Activated CD8-positive, alpha-beta T cell treated with anti-CD3 and anti-CD28 coated beads for 36 hours (primary cell): ENCODE results near the gene GADD45A. TPM values are rescaled to one million over a fixed set of nuclear protein-coding genes. Genes with fewer than 3 reads are reported as not detected.
A peak's percentile ranks its signal among the peaks of the same experiment; 100 is the strongest.

Source experiments
- ATAC-seq: fragments of 200-7000 bp; cut with Tn5 transposase; one replicate; pipeline ENCODE4 v1.10.0; 2021; ENCODE audit warnings: mild to moderate bottlenecking, moderate library complexity
- CTCF ChIA-PET: fragments of 350-600 bp; sonication (Branson Sonifier 250); formaldehyde crosslinking; loops from one replicate; lab custom pipeline; 2021; ENCODE audit warnings: antibody characterized with exemption; lab: Charles Lee
- POLR2A ChIA-PET: fragments of 350-600 bp; sonication (Branson Sonifier 250); formaldehyde crosslinking; loops from one replicate; lab custom pipeline; 2021; ENCODE audit warnings: antibody characterized with exemption; lab: Charles Lee
- DNase-seq: peaks from one replicate; pipeline ENCODE4 v3.0.0-alpha.2; 2020
- H3K27ac Mint-ChIP-seq: one replicate; pipeline ENCODE4 v1.8.0; 2021; ENCODE audit warnings: mild to moderate bottlenecking, mixed read lengths
- H3K27me3 Mint-ChIP-seq: one replicate; pipeline ENCODE4 v1.8.0; 2021; ENCODE audit warnings: mixed read lengths
- H3K36me3 Mint-ChIP-seq: one replicate; pipeline ENCODE4 v1.8.0; 2021; ENCODE audit warnings: low read depth, mixed read lengths
- H3K4me1 Mint-ChIP-seq: one replicate; pipeline ENCODE4 v1.8.0; 2021; ENCODE audit warnings: low read depth, mixed read lengths
- H3K4me3 Mint-ChIP-seq: one replicate; pipeline ENCODE4 v1.8.0; 2021; ENCODE audit warnings: mild to moderate bottlenecking, moderate library complexity, mixed read lengths
- H3K9me3 Mint-ChIP-seq: one replicate; pipeline ENCODE4 v1.8.0; 2021; ENCODE audit warnings: mixed read lengths
- CTCF ChIP-seq: fragments of 200-600 bp; IDR thresholded peaks from one replicate; pipeline ENCODE4 v1.8.0; 2022; ENCODE audit warnings: antibody characterized with exemption, mild to moderate bottlenecking
- intact Hi-C: fragments of 100-400 bp; cut with micrococcal nuclease; formaldehyde crosslinking; loops from one replicate; pipeline ENCODE4 v1.10.0; 2022
- total RNA-seq, 2 experiments: library from RNA; stranded (reverse); gene quantifications; one replicate each; pipeline ENCODE4 v1.2.3, GENCODE V29; 2021

The GADD45A gene
- total RNA-seq, 2 experiments from 2014 or later, result 33.5 to 34.3 TPM

- DNase-seq (no peak), ATAC-seq (no peak)
- H3K9me3 Mint-ChIP-seq, result no peaks in the 10 kb centered on the region
- ChIA-PET CTCF (interaction anchor here (1.4 kb wide), 1 partner anchor 93 kb away, joined by 4 read pairs; no protein-coding TSS in a partner anchor), POLR2A (no interaction called here)
- no peaks in the 10 kb centered on the region for H3K36me3 Mint-ChIP-seq
- no peak overlapping the region for H3K4me3 Mint-ChIP-seq
- no peak for TF ChIP-seq CTCF
- H3K27me3 Mint-ChIP-seq, result peaks cover 14% of the 10 kb centered on the region
- H3K4me1 Mint-ChIP-seq, result no peaks in the 10 kb centered on the region
- H3K27ac Mint-ChIP-seq, result no peak overlapping the region
- intact Hi-C loops, result no loop called here
Observed at GRCh38 chr1:67666636-67667035, 18.4 kb upstream of the GADD45A start.

- Mint-ChIP-seq H3K4me3 (no peak overlapping the region), H3K9me3 (no peaks in the 10 kb centered on the region), H3K27me3 (peaks cover 19% of the 10 kb centered on the region), H3K27ac (no peak overlapping the region), H3K4me1 (no peaks in the 10 kb centered on the region), H3K36me3 (no peaks in the 10 kb centered on the region)
- no peak for TF ChIP-seq CTCF
- intact Hi-C loops, result no loop called here
- no peak for DNase-seq
- POLR2A ChIA-PET, result no interaction called here
- CTCF ChIA-PET, result no interaction called here
- ATAC-seq, result no peak
Observed at GRCh38 chr1:67668660-67669059, 16.3 kb upstream of the GADD45A start.

GRCh38 chr1:67672260-67672803 lies 12.7 kb upstream of the GADD45A start:
- Mint-ChIP-seq H3K27me3 (peaks cover 16% of the 10 kb centered on the region), H3K4me1 (peaks cover 19% of the 10 kb centered on the region), H3K9me3 (no peaks in the 10 kb centered on the region), H3K4me3 (no peak overlapping the region), H3K27ac (no peak overlapping the region), H3K36me3 (no peaks in the 10 kb centered on the region)
- intact Hi-C loops, result no loop called here
- CTCF ChIA-PET, result interaction anchor here (1.1 to 4.4 kb wide), 4 partner anchors 11 to 111 kb away, joined by 3 to 16 read pairs (median 5); partner anchors contain the start of gene GADD45A
- DNase-seq, result no peak
- ATAC-seq, result no peak
- POLR2A ChIA-PET, result interaction anchor here (4.7 kb wide), 1 partner anchor 12 kb away, joined by 33 read pairs; the partner anchor contains the start of gene GADD45A
- no peak for TF ChIP-seq CTCF

GRCh38 chr1:67673468-67674201 lies 11.4 kb upstream of the GADD45A start:
- H3K36me3 Mint-ChIP-seq, result no peaks in the 10 kb centered on the region
- peaks cover 14% of the 10 kb centered on the region for H3K27me3 Mint-ChIP-seq
- CTCF ChIA-PET, result interaction anchor here (1.2 to 4.4 kb wide), 6 partner anchors 11 to 112 kb away, joined by 3 to 16 read pairs (median 5); partner anchors contain the start of gene GADD45A
- intact Hi-C loops, result no loop called here
- no peak overlapping the region for H3K4me3 Mint-ChIP-seq
- DNase-seq, result no peak
- ATAC-seq, result no peak
- POLR2A ChIA-PET, result interaction anchor here (0.7 to 4.7 kb wide), 2 partner anchors 11 to 680 kb away, joined by 3 to 33 read pairs; partner anchors contain the start of gene GADD45A
- H3K27ac Mint-ChIP-seq, result peak overlapping the region; percentile 78
- peaks cover 19% of the 10 kb centered on the region for H3K4me1 Mint-ChIP-seq
- no peaks in the 10 kb centered on the region for H3K9me3 Mint-ChIP-seq
- TF ChIP-seq CTCF, result no peak
